DND-41 (cell line): ENCODE measurements around the gene ARHGAP5.

Source experiments
- CTCF ChIP-seq: IDR thresholded peaks from 2 replicates; pipeline ENCODE4 v1.5.1; 2012; ENCODE audit warnings: borderline replicate concordance, low read length, moderate library complexity, mild to moderate bottlenecking; ENCODE audit not compliant: poor library complexity, severe bottlenecking; ENCODE audit errors: extremely low read depth
- EZH2 ChIP-seq: IDR thresholded peaks from 3 replicates; pipeline ENCODE4 v1.6.1; 2012; ENCODE audit warnings: borderline replicate concordance, low read depth, mild to moderate bottlenecking, moderate library complexity, low read length, inconsistent platforms; ENCODE audit not compliant: severe bottlenecking

- TF ChIP-seq CTCF (no peak), EZH2 (no peak)
Observed at GRCh38 chr14:32104308-32104707, 27.2 kb downstream of the ARHGAP5 start.
